Progenitor cell of endocrine pancreas (in vitro differentiated cells): ENCODE results near the gene CRABP1. TPM values are rescaled to one million over a fixed set of nuclear protein-coding genes. Genes with fewer than 3 reads are reported as not detected.
"Not testable (repeated sequence)": the region's sequence is repeated elsewhere in the genome, so short reads cannot be mapped to it uniquely, and the experiment has no call there.

Experiments
- DNase-seq: peaks from one replicate; pipeline ENCODE4 v3.0.0; 2021; ENCODE audit warnings: low spot score; ENCODE audit not compliant: unreplicated experiment
- H3K27ac Mint-ChIP-seq: 2 replicates; pipeline ENCODE4 v1.8.0; 2021; ENCODE audit warnings: mild to moderate bottlenecking, moderate library complexity, mixed read lengths
- H3K27me3 Mint-ChIP-seq: 2 replicates; pipeline ENCODE4 v1.8.0; 2021; ENCODE audit warnings: mixed read lengths
- H3K36me3 Mint-ChIP-seq: 2 replicates; pipeline ENCODE4 v1.8.0; 2022; ENCODE audit warnings: mixed read lengths; ENCODE audit not compliant: insufficient read depth
- H3K4me1 Mint-ChIP-seq: 2 replicates; pipeline ENCODE4 v1.8.0; 2021; ENCODE audit warnings: low read depth, mixed read lengths
- H3K4me3 Mint-ChIP-seq: 2 replicates; pipeline ENCODE4 v1.8.0; 2021; ENCODE audit warnings: low read depth, mild to moderate bottlenecking, moderate library complexity, mixed read lengths
- H3K9me3 Mint-ChIP-seq: 2 replicates; pipeline ENCODE4 v1.8.0; 2021; ENCODE audit warnings: low read depth, mixed read lengths
- CTCF ChIP-seq: fragments of 200-600 bp; sonication (generic); IDR thresholded peaks from one replicate; pipeline ENCODE4 v1.5.0; 2021; ENCODE audit warnings: antibody characterized with exemption, mild to moderate bottlenecking; ENCODE audit not compliant: unreplicated experiment
- total RNA-seq: library from RNA; stranded (reverse); gene quantifications from 2 replicates; pipeline ENCODE4 v1.2.1, GENCODE V29; 2021

The CRABP1 gene
- total RNA-seq, 1 donor from 2014 or later, result 1.1 TPM

DNA sequence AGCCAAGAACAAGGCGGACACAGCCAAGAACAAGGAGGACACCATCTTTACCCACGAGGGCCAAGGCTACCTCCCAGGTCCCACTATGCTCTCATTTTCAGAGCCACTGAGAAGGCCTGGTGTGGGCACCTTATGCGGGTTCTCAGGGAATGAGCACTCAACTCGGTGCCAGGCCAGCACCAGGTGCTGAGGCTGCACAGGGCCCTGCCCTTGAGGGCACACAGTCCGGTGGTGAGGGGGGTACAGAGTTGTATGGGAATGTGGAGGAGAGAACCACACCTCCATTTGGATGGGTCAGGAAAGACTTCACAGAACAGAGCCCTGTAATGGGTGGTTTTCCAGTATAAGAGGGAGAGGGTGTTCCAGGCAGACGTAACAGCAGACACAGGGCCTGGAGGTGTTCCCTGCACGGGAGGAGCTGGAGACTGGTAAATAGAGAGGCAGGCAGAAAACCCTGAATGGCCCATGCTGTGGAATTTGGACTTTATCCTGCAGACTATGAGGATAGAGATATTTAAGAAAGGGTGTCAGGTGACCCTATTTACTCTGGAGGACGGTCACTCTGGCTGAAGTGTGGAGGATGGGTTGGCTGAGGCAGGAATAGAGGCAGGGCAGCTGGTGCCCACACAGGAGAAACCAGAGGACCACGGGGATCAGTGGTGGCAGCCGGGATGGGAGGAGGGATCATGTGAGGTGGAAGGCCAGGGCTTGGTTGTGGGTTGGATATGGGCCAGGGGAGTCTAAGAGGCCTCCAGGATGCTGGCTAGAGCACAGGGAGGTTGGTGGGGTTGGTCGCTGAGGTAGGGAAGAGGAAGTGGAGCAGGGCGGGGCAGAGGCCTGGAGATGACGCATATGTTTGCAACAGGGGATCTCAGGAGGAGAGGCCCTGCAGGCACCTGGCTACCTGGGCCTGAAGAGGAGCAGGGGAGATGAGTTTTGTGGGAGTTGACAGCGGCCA lies 34.6 kb downstream of the CRABP1 start:
- TF ChIP-seq CTCF, result no peak
- peaks cover 14% of the 10 kb centered on the region for H3K4me1 Mint-ChIP-seq
- H3K27ac Mint-ChIP-seq, result peak overlapping the region; percentile 90
- peak overlapping the region; percentile 23 for H3K4me3 Mint-ChIP-seq
- H3K9me3 Mint-ChIP-seq, result no peaks in the 10 kb centered on the region
- no peak for DNase-seq
- H3K36me3 Mint-ChIP-seq, result peaks cover 2% of the 10 kb centered on the region
- peaks cover 4% of the 10 kb centered on the region for H3K27me3 Mint-ChIP-seq

DNA sequence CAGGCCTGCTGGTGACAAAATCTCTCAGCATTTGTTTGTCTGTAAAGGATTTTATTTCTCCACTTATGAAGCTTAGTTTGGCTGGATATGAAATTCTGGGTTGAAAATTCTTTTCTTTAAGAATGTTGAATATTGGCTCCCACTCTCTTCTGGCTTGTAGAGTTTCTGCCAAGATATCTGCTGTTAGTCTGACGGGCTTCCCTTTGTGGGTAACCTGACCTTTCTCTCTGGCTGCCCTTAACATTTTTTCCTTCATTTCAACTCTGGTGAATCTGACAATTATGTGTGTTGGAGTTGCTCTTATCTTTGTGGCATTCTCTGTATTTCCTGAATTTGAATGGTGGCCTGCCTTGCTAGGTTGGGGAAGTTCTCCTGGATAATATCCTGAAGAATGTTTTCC lies 40.0 kb downstream of the CRABP1 start:
- not testable (repeated sequence) for H3K4me1 Mint-ChIP-seq, H3K36me3 Mint-ChIP-seq, DNase-seq, H3K9me3 Mint-ChIP-seq, H3K4me3 Mint-ChIP-seq, H3K27ac Mint-ChIP-seq
- peaks cover 16% of the 10 kb centered on the region for H3K27me3 Mint-ChIP-seq

- peaks cover 8% of the 10 kb centered on the region for H3K4me1 Mint-ChIP-seq
- no peak overlapping the region for H3K4me3 Mint-ChIP-seq
- no peak for DNase-seq
- TF ChIP-seq CTCF, result no peak
- H3K27ac Mint-ChIP-seq, result no peak overlapping the region
- no peaks in the 10 kb centered on the region for H3K36me3 Mint-ChIP-seq
- peaks cover 6% of the 10 kb centered on the region for H3K9me3 Mint-ChIP-seq
- peaks cover 28% of the 10 kb centered on the region for H3K27me3 Mint-ChIP-seq
These were observed 42.1 kb downstream of the CRABP1 start for GRCh38 chr15:78382114-78382880.

DNA sequence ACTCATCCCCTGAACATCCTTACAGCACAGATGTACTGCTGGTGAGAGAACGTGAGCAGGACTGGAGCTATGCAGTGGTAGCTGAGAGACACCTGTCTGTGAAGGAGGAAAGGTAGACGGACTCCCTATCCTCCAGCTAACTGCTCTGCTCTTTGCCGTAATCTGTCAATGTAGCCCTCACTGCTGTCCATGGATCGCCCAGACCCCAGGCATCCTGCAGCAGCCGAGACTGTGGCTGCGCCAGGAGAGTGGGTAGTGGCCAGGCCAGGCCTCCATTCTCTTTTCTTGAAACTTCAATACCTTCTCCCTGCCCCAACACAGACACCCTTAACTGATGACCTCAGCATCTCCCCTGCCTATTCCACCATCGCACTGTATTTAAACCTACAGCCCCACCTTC lies 44.5 kb downstream of the CRABP1 start:
- Mint-ChIP-seq H3K4me1 (peaks cover 11% of the 10 kb centered on the region), H3K4me3 (no peak overlapping the region), H3K27me3 (peaks cover 35% of the 10 kb centered on the region), H3K9me3 (peaks cover 6% of the 10 kb centered on the region), H3K36me3 (no peaks in the 10 kb centered on the region), H3K27ac (no peak overlapping the region)
- TF ChIP-seq CTCF, result no peak
- DNase-seq, result no peak

DNA sequence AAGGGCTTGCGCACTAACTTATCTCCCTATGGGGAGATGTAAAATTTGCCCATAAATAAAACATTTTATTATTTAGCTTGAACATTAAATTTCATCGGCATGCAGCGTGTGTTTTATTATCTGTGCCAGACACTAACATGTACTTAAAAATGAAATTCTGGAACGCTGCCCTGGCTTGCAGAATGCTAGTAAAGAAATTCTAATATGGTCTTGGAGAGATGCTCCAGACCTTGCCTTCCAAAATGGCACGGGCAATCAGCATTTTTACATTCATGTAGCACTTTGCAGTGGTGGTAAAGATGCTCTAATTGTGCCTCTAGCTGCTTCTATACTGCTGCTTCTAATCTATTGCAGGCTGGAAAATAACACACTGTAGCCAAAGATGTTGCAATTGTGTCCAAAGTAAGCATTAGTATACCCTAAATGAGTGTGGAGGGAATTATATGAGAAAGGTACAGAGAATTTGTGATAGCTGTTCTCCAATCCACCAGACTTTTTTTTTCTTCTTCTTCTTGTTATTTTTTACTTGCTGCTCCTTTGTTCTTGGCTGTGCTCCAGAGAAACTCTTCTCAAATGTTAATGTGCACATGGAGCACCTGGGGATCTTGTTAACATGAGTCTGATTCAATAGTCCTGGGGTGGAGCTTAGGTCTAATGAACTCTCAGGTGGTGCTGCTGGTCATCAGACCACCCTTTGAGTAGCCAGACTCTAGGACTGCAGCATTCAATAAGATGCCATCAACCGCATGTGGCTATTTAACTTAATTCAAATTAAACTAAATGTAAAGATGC lies 47.3 kb downstream of the CRABP1 start:
- no peaks in the 10 kb centered on the region for H3K36me3 Mint-ChIP-seq
- no peak overlapping the region for H3K4me3 Mint-ChIP-seq
- H3K27me3 Mint-ChIP-seq, result peaks cover 42% of the 10 kb centered on the region
- DNase-seq, result no peak
- no peak for TF ChIP-seq CTCF
- no peaks in the 10 kb centered on the region for H3K9me3 Mint-ChIP-seq
- peaks cover 11% of the 10 kb centered on the region for H3K4me1 Mint-ChIP-seq
- H3K27ac Mint-ChIP-seq, result no peak overlapping the region
